K562 (cell line): ENCODE measurements around the gene ALG8. TPM values are rescaled to one million over a fixed set of nuclear protein-coding genes. Genes with fewer than 3 reads are reported as not detected.

ENCODE experiments used
- CBFA2T3 ChIP-seq: fragments of 450-650 bp; IDR thresholded peaks from 2 replicates; pipeline ENCODE4 v1.6.1; 2017
- CBX8 ChIP-seq: fragments of 200-600 bp; sonication (generic); IDR thresholded peaks from 2 replicates; pipeline ENCODE4 v1.6.1; 2012; ENCODE audit warnings: borderline replicate concordance, mixed run types, low read depth, mild to moderate bottlenecking, moderate library complexity, mixed read lengths, low read length, control low read depth, inconsistent platforms; ENCODE audit not compliant: poor library complexity, severe bottlenecking; ENCODE audit errors: extremely low read depth
- CEBPB ChIP-seq: fragments of 450-650 bp; IDR thresholded peaks from 2 replicates; pipeline ENCODE4 v1.6.1; 2016; ENCODE audit warnings: missing genetic modification characterization, missing compliant biosample characterization
- CREM ChIP-seq: IDR thresholded peaks from 2 replicates; pipeline ENCODE4 v1.6.1; 2014; ENCODE audit warnings: antibody characterized with exemption, low read depth
- GABPB1 ChIP-seq: sonication (generic); formaldehyde crosslinking; IDR thresholded peaks from 2 replicates; pipeline ENCODE4 v1.8.0; 2022; ENCODE audit warnings: mild to moderate bottlenecking, missing genetic modification reagents
- KAT7 ChIP-seq: sonication (generic); formaldehyde crosslinking; IDR thresholded peaks from 2 replicates; pipeline ENCODE4 v1.8.0; 2022; ENCODE audit warnings: missing genetic modification reagents, mild to moderate bottlenecking, borderline replicate concordance
- MECOM ChIP-seq: fragments of 250-450 bp; sonication (Bioruptor Pico); IDR thresholded peaks from 2 replicates; pipeline ENCODE4 v1.8.0; 2022; ENCODE audit warnings: inconsistent platforms
- MXD1 ChIP-seq: fragments of 250-450 bp; sonication (Bioruptor Pico); IDR thresholded peaks from 2 replicates; pipeline ENCODE4 v1.8.0; 2021; ENCODE audit warnings: borderline replicate concordance, mild to moderate bottlenecking, moderate library complexity; ENCODE audit not compliant: poor library complexity, severe bottlenecking
- NR0B1 ChIP-seq: fragments of 450-650 bp; IDR thresholded peaks from one replicate; pipeline ENCODE4 v1.6.1; 2018; ENCODE audit warnings: mild to moderate bottlenecking, moderate library complexity; ENCODE audit not compliant: partially characterized antibody
- NRF1 ChIP-seq, 2 experiments: fragments of 450-650 bp; IDR thresholded peaks in 1 of 2; conservative IDR thresholded peaks in 1 of 2; 2 replicates each; pipeline ENCODE4 v1.6.1; 2014; ENCODE audit warnings: mild to moderate bottlenecking in 2 of 2
- NUFIP1 ChIP-seq: fragments of 450-650 bp; IDR thresholded peaks from 2 replicates; pipeline ENCODE4 v1.6.1; 2018; ENCODE audit not compliant: partially characterized antibody
- PHB ChIP-seq: fragments of 250-450 bp; sonication (Bioruptor Pico); IDR thresholded peaks from 2 replicates; pipeline ENCODE4 v1.5.0; 2021
- SOX6 ChIP-seq: fragments of 450-650 bp; IDR thresholded peaks from 2 replicates; pipeline ENCODE4 v1.6.1; 2014; ENCODE audit warnings: mild to moderate bottlenecking
- SRSF3 ChIP-seq: fragments of 200-400 bp; formaldehyde crosslinking; IDR thresholded peaks from 2 replicates; pipeline ENCODE4 v1.6.1; 2016; ENCODE audit warnings: mild to moderate bottlenecking, low read length, moderate library complexity; ENCODE audit not compliant: insufficient read depth
- TAF9B ChIP-seq: fragments of 450-650 bp; IDR thresholded peaks from 2 replicates; pipeline ENCODE4 v1.6.1; 2018; ENCODE audit warnings: mild to moderate bottlenecking; ENCODE audit not compliant: partially characterized antibody
- ZBTB9 ChIP-seq: fragments of 450-650 bp; formaldehyde crosslinking; IDR thresholded peaks from 2 replicates; pipeline ENCODE4 v1.4.0; 2020; ENCODE audit warnings: mild to moderate bottlenecking, moderate library complexity
- ZNF311 ChIP-seq: fragments of 250-450 bp; sonication (Bioruptor Pico); IDR thresholded peaks from 2 replicates; pipeline ENCODE4 v1.4.0; 2020; ENCODE audit warnings: mild to moderate bottlenecking, moderate library complexity
- ZNF766 ChIP-seq: fragments of 200-800 bp; sonication (Bioruptor generic); conservative IDR thresholded peaks from 2 replicates; pipeline ENCODE4 v1.6.1; 2016; ENCODE audit warnings: missing genetic modification characterization, missing compliant biosample characterization
- polyA plus RNA-seq, 8 experiments: library from polyadenylated mRNA; depleted of rRNA in 4 of 8; stranded (reverse) in 5 of 8; unstranded in 3 of 8; fragments of >200 nt; fragmentation: Nextera tagmentation in 2 of 8; fragmentation: Illumina TruSeq in 1 of 8; extraction: Ambion mirVana in 2 of 8; extraction: Trizol in 1 of 8; gene quantifications; 2 replicates each; pipeline versions ENCODE4 v1.2.1 to v1.2.3, GENCODE V29; 2011 to 2014; ENCODE audit warnings: inconsistent platforms in 1 of 8, missing spikeins in 1 of 8
- total RNA-seq, 7 experiments: library from RNA; depleted of rRNA in 6 of 7; stranded (reverse); fragments of >200 nt in 6 of 7; fragmentation: Illumina TruSeq in 2 of 7; extraction: Trizol in 2 of 7; gene quantifications; 2 replicates each; pipeline versions ENCODE4 v1.2.1 to v1.2.3, GENCODE V29; 2011 to 2021; ENCODE audit warnings: low replicate concordance in 1 of 7

The ALG8 gene
- total and polyA plus RNA-seq, 9 of the 15 experiments (the other 6 are each of a cell fraction or from before 2014, with no cell fraction given), result 59.3 to 189 (median 106) TPM

- no peak for TF ChIP-seq NRF1 (conservative IDR thresholded peaks at IDR 0.05 in 1 of 2, IDR thresholded peaks at IDR 0.05 in 1 of 2)
- TF ChIP-seq CBFA2T3, result peak; percentile 14; the same call in 1 of the 2 replicates
- no peak for TF ChIP-seq ZNF311
- no peak for TF ChIP-seq CREM
- TF ChIP-seq MECOM (CRISPR knock-in tag), result no peak
- TF ChIP-seq CBX8, result no peak
- no peak for TF ChIP-seq CEBPB
- no peak for TF ChIP-seq ZBTB9 (CRISPR knock-in tag)
- TF ChIP-seq NR0B1, result no peak
- no peak for TF ChIP-seq MXD1 (CRISPR knock-in tag)
- TF ChIP-seq NUFIP1, result no peak
- 0 out of 2 replicates have a peak, but pooled peaks have one; percentile 35 for TF ChIP-seq SOX6
- peak; percentile 12 for TF ChIP-seq TAF9B
- no peak for TF ChIP-seq SRSF3
- TF ChIP-seq ZNF766 (CRISPR knock-in tag), result no peak
- peak; percentile 17; the same call in 1 of the 2 replicates for TF ChIP-seq KAT7 (CRISPR knock-in tag)
- TF ChIP-seq GABPB1 (CRISPR knock-in tag), result no peak
- no peak for TF ChIP-seq PHB
Measured at GRCh38 chr11:78138694-78139421, 568 bp downstream of the ALG8 start (continued).
